ENCODE data around the gene FARP1.

DNA sequence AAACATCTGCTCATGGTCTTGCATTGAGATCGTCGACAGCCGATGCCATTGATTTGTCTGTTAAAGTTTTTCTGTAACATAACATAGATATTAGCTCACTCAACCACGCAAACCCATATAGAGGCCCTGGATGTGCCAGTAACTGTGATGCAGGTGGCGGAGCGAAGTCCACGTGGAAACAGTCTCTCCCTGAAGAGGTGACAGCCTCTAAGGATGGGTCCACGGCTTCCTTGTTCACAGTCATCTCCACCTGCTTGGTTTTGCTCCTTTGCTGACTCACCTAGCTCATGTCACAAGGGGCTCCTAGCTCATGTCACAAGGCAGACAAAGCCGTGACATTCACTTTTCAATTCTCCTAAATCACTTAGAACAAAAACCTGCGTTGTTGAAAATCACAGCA lies 42.4 kb upstream of the FARP1 start:
- TF ChIP-seq POLR2AphosphoS5 (IDR thresholded peaks at IDR 0.05) (no peak), POLR2A (IDR thresholded peaks at IDR 0.05) (no peak)
- TF ChIP-seq, protein P1, sequence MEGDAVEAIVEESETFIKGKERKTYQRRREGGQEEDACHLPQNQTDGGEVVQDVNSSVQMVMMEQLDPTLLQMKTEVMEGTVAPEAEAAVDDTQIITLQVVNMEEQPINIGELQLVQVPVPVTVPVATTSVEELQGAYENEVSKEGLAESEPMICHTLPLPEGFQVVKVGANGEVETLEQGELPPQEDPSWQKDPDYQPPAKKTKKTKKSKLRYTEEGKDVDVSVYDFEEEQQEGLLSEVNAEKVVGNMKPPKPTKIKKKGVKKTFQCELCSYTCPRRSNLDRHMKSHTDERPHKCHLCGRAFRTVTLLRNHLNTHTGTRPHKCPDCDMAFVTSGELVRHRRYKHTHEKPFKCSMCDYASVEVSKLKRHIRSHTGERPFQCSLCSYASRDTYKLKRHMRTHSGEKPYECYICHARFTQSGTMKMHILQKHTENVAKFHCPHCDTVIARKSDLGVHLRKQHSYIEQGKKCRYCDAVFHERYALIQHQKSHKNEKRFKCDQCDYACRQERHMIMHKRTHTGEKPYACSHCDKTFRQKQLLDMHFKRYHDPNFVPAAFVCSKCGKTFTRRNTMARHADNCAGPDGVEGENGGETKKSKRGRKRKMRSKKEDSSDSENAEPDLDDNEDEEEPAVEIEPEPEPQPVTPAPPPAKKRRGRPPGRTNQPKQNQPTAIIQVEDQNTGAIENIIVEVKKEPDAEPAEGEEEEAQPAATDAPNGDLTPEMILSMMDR (IDR thresholded peaks at IDR 0.05): no peak
